ENCODE measurements around the gene SRCAP.

DNA sequence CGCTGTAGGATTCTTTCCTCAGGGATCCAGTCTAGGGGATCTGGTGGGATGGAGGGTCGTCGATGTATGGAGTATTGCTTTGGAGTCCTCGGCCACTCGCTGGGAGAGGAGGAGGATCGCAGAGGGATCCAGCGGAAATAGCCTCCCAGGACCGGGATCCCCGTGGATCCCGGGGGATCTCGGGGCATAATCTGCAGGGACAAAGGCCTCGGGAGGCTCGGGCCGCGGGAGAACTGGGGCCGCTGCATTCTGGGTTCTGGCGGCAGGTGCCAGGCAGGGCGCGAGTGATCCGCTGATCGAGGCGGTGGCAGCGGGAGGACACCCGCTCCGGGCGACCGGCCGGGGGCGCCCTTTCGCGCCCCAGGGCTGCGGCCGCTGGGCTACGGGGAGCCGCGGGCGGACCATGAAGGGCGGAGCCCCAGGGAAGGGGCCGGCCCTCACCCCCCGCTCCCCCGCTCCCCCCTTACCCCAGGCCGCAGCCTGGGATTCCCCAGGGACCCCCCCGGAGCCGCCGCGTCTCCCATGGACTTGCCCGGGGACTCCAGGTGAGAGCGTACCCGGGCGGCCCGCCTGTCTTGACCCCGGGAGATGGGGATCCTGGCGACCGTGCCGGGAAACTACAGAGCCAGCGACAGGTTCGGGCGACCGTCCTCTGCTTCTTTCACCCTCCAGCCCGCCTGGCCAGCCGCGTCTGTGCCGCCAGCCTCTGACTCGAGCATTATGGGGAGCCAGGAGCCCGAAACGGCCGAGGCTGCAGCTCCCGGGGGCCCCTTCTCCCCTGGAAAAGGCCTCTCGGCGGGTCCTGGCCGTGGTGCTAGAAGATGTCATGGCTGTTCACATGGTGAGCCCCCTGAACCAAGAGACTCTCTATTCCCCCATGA, 47.6 kb upstream of the SRCAP start:
- no peak for TF ChIP-seq GATA2 (IDR thresholded peaks at IDR 0.05; ENCODE audit: low read depth, low read length)
- TF ChIP-seq GATA3 (IDR thresholded peaks at IDR 0.05; ENCODE audit: low read depth, low read length): no peak

Measured in SH-SY5Y (cell line).